SK-N-SH (cell line): ENCODE measurements around the gene PGM2L1.

Experiments used
- SMC3 ChIP-seq: IDR thresholded peaks from 2 replicates; pipeline ENCODE4 v1.6.1; 2012; ENCODE audit warnings: low read depth, low read length, improper control_type of control experiment
- TAF1 ChIP-seq: IDR thresholded peaks from 2 replicates; pipeline ENCODE4 v1.6.1; 2012; ENCODE audit warnings: low read depth, mild to moderate bottlenecking, low read length, moderate library complexity, borderline replicate concordance
- TF ChIP-seq, protein P1 (sequence below): fragments of 200-600 bp; sonication (generic); IDR thresholded peaks from 2 replicates; pipeline ENCODE4 v1.6.1; 2017; ENCODE audit warnings: antibody characterized with exemption, mild to moderate bottlenecking, moderate library complexity

DNA sequence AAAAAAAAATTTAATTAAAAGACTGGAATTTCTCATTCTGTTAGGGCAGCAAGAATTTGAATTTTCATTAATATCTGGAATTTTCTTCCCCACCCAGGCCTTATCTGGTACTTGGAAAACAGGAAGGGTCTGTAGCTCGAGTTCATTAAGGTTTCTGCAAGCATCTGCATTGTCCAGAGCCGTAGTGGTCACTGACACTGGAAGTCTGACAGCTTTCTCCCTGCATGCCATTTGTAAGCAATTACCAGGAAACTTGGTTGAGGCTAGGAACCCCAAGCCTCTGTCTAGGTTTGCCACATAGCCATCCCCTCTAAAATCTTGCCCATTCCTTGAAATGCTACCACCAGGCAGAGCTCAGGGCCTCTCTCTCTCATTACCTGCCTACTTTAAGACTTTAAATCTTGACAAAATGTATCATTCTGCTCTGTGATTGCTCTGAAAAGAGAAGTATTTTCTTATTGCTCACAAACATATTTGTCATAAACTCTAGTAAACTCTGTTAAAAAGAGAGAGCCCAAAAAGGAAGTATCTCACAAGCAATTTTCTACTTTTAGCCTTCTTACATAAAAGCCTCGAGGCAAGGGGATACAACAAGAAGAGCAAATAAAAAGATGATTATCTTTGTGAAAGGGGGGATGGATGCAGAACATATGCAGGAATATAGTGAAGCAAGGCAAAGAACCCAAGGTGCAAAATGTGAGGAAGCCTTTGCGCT, 5.5 kb upstream of the PGM2L1 start:
- TF ChIP-seq, protein P1, sequence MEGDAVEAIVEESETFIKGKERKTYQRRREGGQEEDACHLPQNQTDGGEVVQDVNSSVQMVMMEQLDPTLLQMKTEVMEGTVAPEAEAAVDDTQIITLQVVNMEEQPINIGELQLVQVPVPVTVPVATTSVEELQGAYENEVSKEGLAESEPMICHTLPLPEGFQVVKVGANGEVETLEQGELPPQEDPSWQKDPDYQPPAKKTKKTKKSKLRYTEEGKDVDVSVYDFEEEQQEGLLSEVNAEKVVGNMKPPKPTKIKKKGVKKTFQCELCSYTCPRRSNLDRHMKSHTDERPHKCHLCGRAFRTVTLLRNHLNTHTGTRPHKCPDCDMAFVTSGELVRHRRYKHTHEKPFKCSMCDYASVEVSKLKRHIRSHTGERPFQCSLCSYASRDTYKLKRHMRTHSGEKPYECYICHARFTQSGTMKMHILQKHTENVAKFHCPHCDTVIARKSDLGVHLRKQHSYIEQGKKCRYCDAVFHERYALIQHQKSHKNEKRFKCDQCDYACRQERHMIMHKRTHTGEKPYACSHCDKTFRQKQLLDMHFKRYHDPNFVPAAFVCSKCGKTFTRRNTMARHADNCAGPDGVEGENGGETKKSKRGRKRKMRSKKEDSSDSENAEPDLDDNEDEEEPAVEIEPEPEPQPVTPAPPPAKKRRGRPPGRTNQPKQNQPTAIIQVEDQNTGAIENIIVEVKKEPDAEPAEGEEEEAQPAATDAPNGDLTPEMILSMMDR: no peak
- TF ChIP-seq TAF1 (no peak), SMC3 (no peak)
